A549 (cell line): ENCODE measurements around the gene DBNDD2. TPM values are rescaled to one million over a fixed set of nuclear protein-coding genes. Genes with fewer than 3 reads are reported as not detected.

ENCODE experiments used
- ATAC-seq, 2 experiments: fragments of 200-7000 bp in 1 of 2; fragments of >200 bp in 1 of 2; cut with Nextera tagmentation in 1 of 2; cut with Tn5 transposase in 1 of 2; 3 replicates each; pipeline versions ENCODE4 v1.8.0 to v1.9.1; 2018 to 2020; ENCODE audit warnings: mild to moderate bottlenecking in 1 of 2, moderate library complexity in 1 of 2
- CTCF ChIA-PET: fragments of 300-600 bp; sonication (Branson Sonifier 250); formaldehyde crosslinking; extraction: SDS; loops from one replicate; lab custom pipeline; 2021; ENCODE audit warnings: antibody characterized with exemption, inconsistent platforms; lab: Yijun Ruan, JAX
- POLR2A ChIA-PET: fragments of 350-600 bp; formaldehyde crosslinking; extraction: SDS; loops from one replicate; lab custom pipeline; 2021; ENCODE audit warnings: antibody characterized with exemption, inconsistent platforms; lab: Yijun Ruan, JAX
- DNase-seq, 2 experiments: peaks; one replicate each; pipeline versions ENCODE4 v3.0.0 to v3.0.0-alpha.2; 2011 to 2016; ENCODE audit warnings: low read depth in 1 of 2, low spot score in 1 of 2
- FAIRE-seq: peaks from 2 replicates; lab custom pipeline; 2011; peaks lifted over from hg19 to GRCh38; lab: Jason Lieb, UNC
- H3K27ac ChIP-seq, 2 experiments: fragments of >200 bp; sonication (Bioruptor Twin); formaldehyde crosslinking; 3 replicates each; pipeline ENCODE4 v1.5.1; 2016 to 2017
- H3K4me1 ChIP-seq: fragments of >200 bp; sonication (Bioruptor Twin); formaldehyde crosslinking; 3 replicates; pipeline ENCODE4 v1.6.1; 2016
- H3K4me2 ChIP-seq: fragments of >200 bp; sonication (Bioruptor Twin); formaldehyde crosslinking; 3 replicates; pipeline ENCODE4 v1.6.1; 2016
- H3K4me3 ChIP-seq: fragments of >200 bp; sonication (Bioruptor Twin); formaldehyde crosslinking; 3 replicates; pipeline ENCODE4 v1.5.1; 2016
- H3K9me3 ChIP-seq: fragments of >200 bp; sonication (Bioruptor Twin); formaldehyde crosslinking; 3 replicates; pipeline ENCODE4 v1.6.1; 2016
- CEBPB ChIP-seq, 2 experiments: fragments of >200 bp in 1 of 2; sonication (Bioruptor Twin) in 1 of 2; formaldehyde crosslinking in 1 of 2; IDR thresholded peaks; 2 replicates each; pipeline ENCODE4 v1.6.1; 2012 to 2016
- CTCF ChIP-seq: fragments of >200 bp; sonication (Bioruptor Twin); formaldehyde crosslinking; IDR thresholded peaks from 3 replicates; pipeline ENCODE4 v1.5.1; 2016
- EHF ChIP-seq: fragments of 250-450 bp; sonication (Bioruptor Pico); IDR thresholded peaks from 2 replicates; pipeline ENCODE4 v1.5.0; 2020; ENCODE audit warnings: mild to moderate bottlenecking
- EP300 ChIP-seq, 2 experiments: fragments of >200 bp; sonication (Bioruptor Twin); formaldehyde crosslinking; IDR thresholded peaks; 2 replicates in 1 of 2; 3 replicates in 1 of 2; pipeline ENCODE4 v1.6.1; 2016 to 2017
- FOXS1 ChIP-seq: fragments of 250-450 bp; sonication (Bioruptor Pico); IDR thresholded peaks from 2 replicates; pipeline ENCODE4 v1.5.0; 2020; ENCODE audit warnings: mild to moderate bottlenecking, moderate library complexity
- HEYL ChIP-seq: fragments of 250-450 bp; sonication (Bioruptor Pico); IDR thresholded peaks from 2 replicates; pipeline ENCODE4 v1.8.0; 2021; ENCODE audit warnings: mild to moderate bottlenecking, moderate library complexity
- KDM1A ChIP-seq: fragments of 200-600 bp; sonication (generic); IDR thresholded peaks from 2 replicates; pipeline ENCODE4 v1.6.1; 2016; ENCODE audit warnings: low read depth, mild to moderate bottlenecking
- KDM5A ChIP-seq: fragments of 200-600 bp; sonication (generic); IDR thresholded peaks from 2 replicates; pipeline ENCODE4 v1.6.1; 2016; ENCODE audit warnings: antibody characterized with exemption, mild to moderate bottlenecking
- MAFK ChIP-seq: fragments of 450-650 bp; IDR thresholded peaks from 2 replicates; pipeline ENCODE4 v1.6.1; 2014; ENCODE audit not compliant: partially characterized antibody
- MAX ChIP-seq: IDR thresholded peaks from 2 replicates; pipeline ENCODE4 v1.6.1; 2012
- MAZ ChIP-seq: fragments of 150-350 bp; IDR thresholded peaks from 2 replicates; pipeline ENCODE4 v1.6.1; 2014; ENCODE audit warnings: antibody characterized with exemption, low read depth, low read length, borderline replicate concordance
- MYC ChIP-seq: IDR thresholded peaks from 2 replicates; pipeline ENCODE4 v1.6.1; 2012; ENCODE audit warnings: mild to moderate bottlenecking, inconsistent platforms, low read length, improper control_type of control experiment, borderline replicate concordance
- NFE2L2 ChIP-seq: fragments of 150-350 bp; conservative IDR thresholded peaks from 2 replicates; pipeline ENCODE4 v1.6.1; 2014; ENCODE audit warnings: low read length
- NR3C1 ChIP-seq: fragments of >200 bp; sonication (Bioruptor Twin); formaldehyde crosslinking; IDR thresholded peaks from 3 replicates; pipeline ENCODE4 v1.6.1; 2017
- PHF8 ChIP-seq: fragments of 200-600 bp; sonication (generic); IDR thresholded peaks from 2 replicates; pipeline ENCODE4 v1.6.1; 2016; ENCODE audit warnings: low read depth, mild to moderate bottlenecking, antibody characterized with exemption, moderate library complexity, borderline replicate concordance
- POLR2AphosphoS2 ChIP-seq: conservative IDR thresholded peaks from 2 replicates; pipeline ENCODE4 v1.6.1; 2012; ENCODE audit warnings: low read length, improper control_type of control experiment, inconsistent platforms
- RAD21 ChIP-seq, 2 experiments: fragments of >200 bp in 1 of 2; sonication (Bioruptor Twin) in 1 of 2; formaldehyde crosslinking in 1 of 2; IDR thresholded peaks in 1 of 2; conservative IDR thresholded peaks in 1 of 2; 2 replicates in 1 of 2; 3 replicates in 1 of 2; pipeline ENCODE4 v1.6.1; 2012 to 2018; ENCODE audit warnings: inconsistent platforms in 1 of 2
- RNF2 ChIP-seq: fragments of 200-600 bp; sonication (generic); IDR thresholded peaks from 2 replicates; pipeline ENCODE4 v1.6.1; 2016; ENCODE audit warnings: low read depth, mild to moderate bottlenecking, antibody characterized with exemption, moderate library complexity, borderline replicate concordance
- SMC3 ChIP-seq: fragments of >200 bp; sonication (Bioruptor Twin); formaldehyde crosslinking; IDR thresholded peaks from 3 replicates; pipeline ENCODE4 v1.6.1; 2018; ENCODE audit warnings: inconsistent platforms
- SREBF2 ChIP-seq: fragments of 450-650 bp; IDR thresholded peaks from 2 replicates; pipeline ENCODE4 v1.6.1; 2014; ENCODE audit warnings: mild to moderate bottlenecking, moderate library complexity
- ZC3H11A ChIP-seq: fragments of 450-650 bp; IDR thresholded peaks from 2 replicates; pipeline ENCODE4 v1.6.1; 2014; ENCODE audit warnings: antibody characterized with exemption, mild to moderate bottlenecking
- ZFP36 ChIP-seq: fragments of 450-650 bp; IDR thresholded peaks from 2 replicates; pipeline ENCODE4 v1.6.1; 2014; ENCODE audit warnings: borderline replicate concordance; ENCODE audit not compliant: partially characterized antibody
- WGBS: methylation state at CpG from one replicate; pipeline ENCODE4 v1.1.6; 2017; ENCODE audit errors: missing lambda C conversion rate; 5-methylcytosine and 5-hydroxymethylcytosine counted together
- polyA plus RNA-seq, 4 experiments: library from polyadenylated mRNA; depleted of rRNA in 3 of 4; stranded (reverse); fragments of >200 nt; fragmentation: RNase III in 1 of 4; extraction: RNeasy Plus Mini Kit Qiagen cat#74134 plus additional on column Dnase treatment in 1 of 4; gene quantifications; 2 replicates in 3 of 4; 3 replicates in 1 of 4; pipeline ENCODE4 v1.2.3, GENCODE V29; 2011 to 2017
- TF ChIP-seq, protein P1 (sequence below): fragments of 250-450 bp; sonication (Bioruptor Pico); IDR thresholded peaks from 2 replicates; pipeline ENCODE4 v1.5.0; 2021; ENCODE audit warnings: mild to moderate bottlenecking, moderate library complexity, borderline replicate concordance
- TF ChIP-seq, protein P2 (sequence below): fragments of 450-650 bp; IDR thresholded peaks from 2 replicates; pipeline ENCODE4 v1.6.1; 2014; ENCODE audit warnings: antibody characterized with exemption
- TF ChIP-seq, protein P3 (sequence below): IDR thresholded peaks from 2 replicates; pipeline ENCODE4 v1.6.1; 2012
- TF ChIP-seq, protein P4 (sequence below): fragments of 250-450 bp; sonication (Bioruptor Pico); IDR thresholded peaks from 2 replicates; pipeline ENCODE4 v1.5.0; 2020; ENCODE audit warnings: low read depth, mild to moderate bottlenecking, moderate library complexity

The DBNDD2 gene
- polyA plus RNA-seq, 2 of the 4 experiments (the other 2 are of a cell fraction), result 6.5 to 20.9 TPM

GRCh38 chr20:45436732-45437485 is 28.8 kb downstream of the DBNDD2 start:
- ATAC-seq (peak; percentile 98 to 99), DNase-seq (peak; percentile 77 to 90), FAIRE-seq (no peak)
- H3K27ac ChIP-seq, result peak overlapping the region; percentile 72 to 85
- WGBS, result 17% methylated on average over 14 of the region's 33 CpGs
- CTCF ChIA-PET, result interaction anchor here (0.6 to 10.4 kb wide), 53 partner anchors 8 to 861 kb away, joined by 3 to 240 read pairs (median 5); partner anchors contain the start of genes DBNDD2, PIGT, SDC4 and SYS1
- H3K4me3 ChIP-seq, result peak overlapping the region; percentile 58
- H3K9me3 ChIP-seq, result no peaks in the 10 kb centered on the region
- peaks cover 3% of the 10 kb centered on the region; the same call in 1 of the 3 replicates for H3K4me1 ChIP-seq
- peak overlapping the region; percentile 78 for H3K4me2 ChIP-seq
- TF ChIP-seq, protein P1, sequence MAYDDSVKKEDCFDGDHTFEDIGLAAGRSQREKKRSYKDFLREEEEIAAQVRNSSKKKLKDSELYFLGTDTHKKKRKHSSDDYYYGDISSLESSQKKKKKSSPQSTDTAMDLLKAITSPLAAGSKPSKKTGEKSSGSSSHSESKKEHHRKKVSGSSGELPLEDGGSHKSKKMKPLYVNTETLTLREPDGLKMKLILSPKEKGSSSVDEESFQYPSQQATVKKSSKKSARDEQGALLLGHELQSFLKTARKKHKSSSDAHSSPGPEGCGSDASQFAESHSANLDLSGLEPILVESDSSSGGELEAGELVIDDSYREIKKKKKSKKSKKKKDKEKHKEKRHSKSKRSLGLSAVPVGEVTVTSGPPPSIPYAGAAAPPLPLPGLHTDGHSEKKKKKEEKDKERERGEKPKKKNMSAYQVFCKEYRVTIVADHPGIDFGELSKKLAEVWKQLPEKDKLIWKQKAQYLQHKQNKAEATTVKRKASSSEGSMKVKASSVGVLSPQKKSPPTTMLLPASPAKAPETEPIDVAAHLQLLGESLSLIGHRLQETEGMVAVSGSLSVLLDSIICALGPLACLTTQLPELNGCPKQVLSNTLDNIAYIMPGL (CRISPR knock-in tag), result no peak
- TF ChIP-seq MAFK (no peak), ZFP36 (no peak), MAX (peak; percentile 31; the same call in 1 of the 2 replicates), SREBF2 (no peak), RAD21 (conservative IDR thresholded peaks at IDR 0.05 in 1 of 2, IDR thresholded peaks at IDR 0.05 in 1 of 2) (peak; percentile 91 to 96), ZC3H11A (no peak), PHF8 (no peak), NFE2L2 (no peak), CTCF (peak; percentile 92), SMC3 (peak; percentile 97), HEYL (CRISPR knock-in tag) (no peak), EP300 (IDR thresholded peaks at IDR 0.05) (no peak), KDM1A (no peak), MAZ (no peak)
- TF ChIP-seq, protein P2, sequence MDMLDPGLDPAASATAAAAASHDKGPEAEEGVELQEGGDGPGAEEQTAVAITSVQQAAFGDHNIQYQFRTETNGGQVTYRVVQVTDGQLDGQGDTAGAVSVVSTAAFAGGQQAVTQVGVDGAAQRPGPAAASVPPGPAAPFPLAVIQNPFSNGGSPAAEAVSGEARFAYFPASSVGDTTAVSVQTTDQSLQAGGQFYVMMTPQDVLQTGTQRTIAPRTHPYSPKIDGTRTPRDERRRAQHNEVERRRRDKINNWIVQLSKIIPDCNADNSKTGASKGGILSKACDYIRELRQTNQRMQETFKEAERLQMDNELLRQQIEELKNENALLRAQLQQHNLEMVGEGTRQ, result no peak
- TF ChIP-seq, protein P3, sequence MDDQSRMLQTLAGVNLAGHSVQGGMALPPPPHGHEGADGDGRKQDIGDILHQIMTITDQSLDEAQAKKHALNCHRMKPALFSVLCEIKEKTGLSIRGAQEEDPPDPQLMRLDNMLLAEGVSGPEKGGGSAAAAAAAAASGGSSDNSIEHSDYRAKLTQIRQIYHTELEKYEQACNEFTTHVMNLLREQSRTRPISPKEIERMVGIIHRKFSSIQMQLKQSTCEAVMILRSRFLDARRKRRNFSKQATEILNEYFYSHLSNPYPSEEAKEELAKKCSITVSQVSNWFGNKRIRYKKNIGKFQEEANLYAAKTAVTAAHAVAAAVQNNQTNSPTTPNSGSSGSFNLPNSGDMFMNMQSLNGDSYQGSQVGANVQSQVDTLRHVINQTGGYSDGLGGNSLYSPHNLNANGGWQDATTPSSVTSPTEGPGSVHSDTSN, result no peak
- POLR2A ChIA-PET, result interaction anchor here (0.5 to 2.2 kb wide), 8 partner anchors 14 to 114 kb away, joined by 3 to 13 read pairs (median 4); partner anchors contain the start of genes PIGT and SYS1

- no peak for FAIRE-seq
- TF ChIP-seq FOXS1, result no peak
- no peak for TF ChIP-seq EHF
- no peak for TF ChIP-seq ZFP36
- TF ChIP-seq NR3C1, result no peak
- no peak for TF ChIP-seq RNF2
- no peak for TF ChIP-seq MYC
- TF ChIP-seq, protein P4, sequence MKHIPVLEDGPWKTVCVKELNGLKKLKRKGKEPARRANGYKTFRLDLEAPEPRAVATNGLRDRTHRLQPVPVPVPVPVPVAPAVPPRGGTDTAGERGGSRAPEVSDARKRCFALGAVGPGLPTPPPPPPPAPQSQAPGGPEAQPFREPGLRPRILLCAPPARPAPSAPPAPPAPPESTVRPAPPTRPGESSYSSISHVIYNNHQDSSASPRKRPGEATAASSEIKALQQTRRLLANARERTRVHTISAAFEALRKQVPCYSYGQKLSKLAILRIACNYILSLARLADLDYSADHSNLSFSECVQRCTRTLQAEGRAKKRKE (CRISPR knock-in tag), result no peak
- TF ChIP-seq POLR2AphosphoS2, result no peak
- no peak for TF ChIP-seq PHF8
- no peak for TF ChIP-seq CEBPB (IDR thresholded peaks at IDR 0.05)
- TF ChIP-seq KDM5A, result no peak
- Histone ChIP-seq H3K9me3 (no peaks in the 10 kb centered on the region), H3K4me1 (peaks cover 3% of the 10 kb centered on the region; the same call in 1 of the 3 replicates), H3K4me2 (no peak overlapping the region), H3K27ac (no peak overlapping the region), H3K4me3 (no peak overlapping the region)
- WGBS, result 40% methylated on average over 3 of the region's 3 CpGs
- ChIA-PET CTCF (interaction anchor here (1.2 to 10.4 kb wide), 6 partner anchors 9 to 331 kb away, joined by 3 to 240 read pairs (median 90); partner anchors contain the start of gene SYS1), POLR2A (interaction anchor here (1.5 kb wide), 1 partner anchor 77 kb away, joined by 10 read pairs; the partner anchor contains the start of gene SYS1)
- no peak for DNase-seq
- ATAC-seq, result no peak
These were observed 32.3 kb downstream of the DBNDD2 start for GRCh38 chr20:45440424-45440823.
